Measurements from ENCODE around the gene STXBP6.

GRCh38 chr14:25056688-25057078 is 6.7 kb upstream of the STXBP6 start:
- TF ChIP-seq CTCF (IDR thresholded peaks at IDR 0.05) (no peak), POLR2A (IDR thresholded peaks at IDR 0.05) (no peak)
